SKM-1 treated with dmso at 0.1 percent for 144 hours (cell line): ENCODE data around the gene GLYATL1.

Experiments used
- DNase-seq: peaks from one replicate; lab custom pipeline; 2025; ENCODE audit not compliant: unreplicated experiment; lab: John Stamatoyannopoulos, UW

GLYATL1 gene, protein sequence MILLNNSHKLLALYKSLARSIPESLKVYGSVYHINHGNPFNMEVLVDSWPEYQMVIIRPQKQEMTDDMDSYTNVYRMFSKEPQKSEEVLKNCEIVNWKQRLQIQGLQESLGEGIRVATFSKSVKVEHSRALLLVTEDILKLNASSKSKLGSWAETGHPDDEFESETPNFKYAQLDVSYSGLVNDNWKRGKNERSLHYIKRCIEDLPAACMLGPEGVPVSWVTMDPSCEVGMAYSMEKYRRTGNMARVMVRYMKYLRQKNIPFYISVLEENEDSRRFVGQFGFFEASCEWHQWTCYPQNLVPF

GRCh38 chr11:58939277-58939676 lies at the start of gene GLYATL1:
Gene GLYATL1, plus strand, starts transcription at chr11:58939488. Its CDS starts 7,600 bp downstream, at chr11:58947088.
- DNase-seq, result no peak

GRCh38 chr11:58893899-58894298 lies 45.4 kb upstream of the GLYATL1 start:
- no peak for DNase-seq

DNA sequence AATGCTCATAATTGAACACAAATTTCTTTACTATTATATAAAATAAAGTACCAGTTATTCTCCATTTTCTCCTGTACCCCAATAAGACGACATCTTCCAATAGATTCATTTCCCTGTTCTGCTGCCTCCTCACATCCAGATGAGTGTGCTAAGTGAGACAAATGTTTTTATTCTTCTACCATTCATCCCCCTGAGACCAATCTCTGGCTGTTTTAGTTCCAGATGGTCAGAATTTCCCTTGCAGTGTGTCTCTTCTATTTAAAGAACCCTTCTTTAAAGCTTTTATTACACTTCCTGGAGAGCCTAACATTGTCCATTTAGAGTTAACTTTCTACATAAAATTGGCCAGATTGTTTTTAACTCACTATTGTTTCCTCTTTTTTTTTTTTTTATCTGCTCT lies 41.2 kb upstream of the GLYATL1 start:
- no peak for DNase-seq

DNA sequence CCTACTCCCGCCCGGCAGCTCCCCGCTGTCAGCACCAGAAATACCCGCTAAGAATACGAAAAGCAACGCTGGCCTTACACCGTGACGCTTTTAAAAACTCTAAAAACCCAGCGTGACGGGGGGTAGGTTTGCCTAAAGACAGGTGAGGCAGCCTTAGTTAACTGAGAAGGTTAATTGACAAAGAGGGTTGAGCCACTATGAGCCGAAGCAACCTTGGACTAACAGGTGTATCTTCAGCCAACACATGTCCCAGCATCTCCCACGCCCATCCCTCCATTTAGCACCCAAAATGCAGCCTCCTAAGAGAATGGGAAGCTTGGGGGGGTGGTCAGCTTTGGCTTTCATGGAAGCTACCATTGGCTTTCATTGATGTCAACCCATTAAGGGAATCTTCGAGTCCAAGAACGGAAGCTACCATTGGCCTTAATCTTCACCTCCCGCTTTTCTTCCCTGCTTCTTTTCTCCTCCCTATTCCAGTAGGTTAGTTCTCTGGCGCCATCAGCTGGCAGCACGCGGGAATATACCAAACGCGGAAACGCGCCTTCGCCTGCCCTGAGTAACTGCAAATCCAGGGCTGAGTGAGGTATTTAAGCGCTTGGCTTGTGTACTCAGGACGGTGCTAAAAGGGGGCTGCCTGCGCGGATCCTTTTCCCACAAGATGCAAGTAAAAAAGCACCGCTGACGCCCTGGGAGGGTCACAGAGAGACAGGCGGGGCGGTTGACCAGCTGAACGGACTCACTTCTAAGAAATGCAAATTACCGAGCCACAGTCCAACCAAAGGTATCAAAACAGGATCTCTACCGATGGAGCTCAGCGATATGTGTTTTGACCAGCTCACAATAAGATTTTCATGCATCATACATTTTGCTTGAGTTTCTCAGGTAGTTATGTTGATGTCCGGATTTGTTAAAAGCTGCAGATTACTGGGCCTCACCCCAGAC lies 38.5 kb upstream of the GLYATL1 start:
- peak; percentile 16 for DNase-seq

- DNase-seq, result no peak
Measured at GRCh38 chr11:58902881-58903280, 36.4 kb upstream of the GLYATL1 start.

DNA sequence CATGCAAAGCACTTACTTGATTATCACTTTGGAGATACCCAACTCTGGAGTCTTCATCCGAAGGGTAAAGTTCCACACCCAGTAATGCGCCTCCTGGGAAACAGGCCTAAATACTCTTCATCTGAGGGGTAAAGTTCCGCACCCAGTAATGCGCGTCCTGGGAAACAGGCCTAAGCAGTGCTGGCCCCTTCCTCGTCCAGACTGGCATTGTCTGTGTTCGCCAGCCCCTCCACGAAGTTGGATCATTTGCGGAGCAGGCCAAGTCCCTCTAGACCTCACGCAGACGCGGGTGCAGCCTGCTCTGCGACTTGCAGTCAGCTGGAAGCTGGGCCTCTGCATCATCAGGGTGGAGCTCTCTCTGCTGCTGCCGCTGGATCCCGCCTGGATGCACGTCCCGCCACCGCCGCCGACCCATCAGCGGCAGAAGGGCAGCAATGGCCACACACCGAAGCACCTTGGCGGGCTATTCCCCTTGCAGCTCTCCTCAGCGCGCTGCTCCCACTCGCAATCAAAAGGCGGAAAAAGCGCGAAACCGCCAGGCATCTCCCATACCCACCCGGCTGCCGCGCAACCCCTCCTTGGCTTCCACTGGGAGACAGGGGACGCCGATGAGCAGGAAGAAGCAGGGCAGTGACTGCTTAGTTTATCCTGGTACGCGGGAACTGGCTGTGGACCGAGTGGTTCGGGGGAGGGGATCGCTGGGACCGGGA lies 34.1 kb upstream of the GLYATL1 start:
- no peak for DNase-seq

DNA sequence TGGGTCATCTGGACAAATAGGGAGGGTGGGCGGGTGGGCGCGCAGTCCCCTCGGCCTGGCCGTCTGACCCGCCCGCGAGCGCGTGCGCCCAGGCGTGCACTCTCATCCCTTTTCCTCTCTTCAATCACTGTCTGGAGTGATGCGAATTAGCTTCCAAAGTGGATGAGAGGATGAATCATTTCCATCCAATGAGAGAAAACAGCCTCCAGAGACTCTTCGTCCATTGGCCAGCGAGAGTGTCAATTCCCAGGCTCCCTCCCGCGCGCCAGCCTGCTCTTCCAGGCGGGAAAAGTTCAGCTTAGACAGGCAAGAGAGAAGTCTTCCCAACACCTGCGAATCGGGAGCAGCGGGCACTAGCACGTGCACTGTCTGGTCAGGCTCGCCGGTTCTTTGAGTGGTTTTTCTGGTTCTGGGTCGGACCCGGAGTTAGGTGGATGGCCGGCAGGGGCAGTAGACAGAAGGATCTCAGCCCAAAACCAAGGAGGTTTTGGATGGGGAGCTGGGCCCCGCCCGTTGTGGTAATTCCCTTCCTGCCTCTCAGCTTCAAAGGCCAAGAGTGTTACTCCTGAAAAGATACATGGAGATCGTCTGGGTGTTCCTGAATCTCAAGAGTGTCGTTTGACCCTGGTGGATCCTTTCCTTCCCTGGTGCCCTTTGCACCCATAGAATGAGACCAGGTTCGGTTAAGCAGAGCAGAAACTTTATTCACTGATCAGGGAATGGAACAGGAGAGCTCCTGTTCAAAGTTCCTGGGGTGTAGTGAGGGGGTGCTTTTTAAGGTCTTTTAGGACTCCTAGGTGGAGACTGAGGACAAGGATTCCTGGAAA lies 33.4 kb upstream of the GLYATL1 start:
- DNase-seq, result no peak

DNA sequence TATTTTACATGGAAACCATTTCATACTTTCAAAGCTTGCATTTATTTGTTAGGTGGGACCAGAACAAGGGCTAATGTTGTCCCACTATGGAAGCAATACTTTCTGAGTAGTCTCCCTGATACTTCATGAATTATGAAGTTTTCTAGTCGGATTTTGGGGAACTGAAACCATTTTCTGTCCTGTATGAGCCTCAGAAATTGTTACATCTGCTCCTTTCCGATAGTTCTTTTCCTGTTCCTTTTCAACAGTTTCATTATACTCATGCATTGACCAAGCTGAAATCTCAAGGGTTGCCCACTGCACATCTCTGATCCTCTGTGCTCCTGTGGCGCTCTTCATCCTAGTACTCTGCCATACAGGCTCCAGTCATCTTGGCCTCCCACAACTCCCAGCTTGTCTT lies 31.5 kb upstream of the GLYATL1 start:
- peak; percentile 69 for DNase-seq

GRCh38 chr11:58912124-58912523 lies 27.2 kb upstream of the GLYATL1 start:
- DNase-seq, result no peak

GRCh38 chr11:58913685-58914084 lies 25.6 kb upstream of the GLYATL1 start:
- no peak for DNase-seq

DNA sequence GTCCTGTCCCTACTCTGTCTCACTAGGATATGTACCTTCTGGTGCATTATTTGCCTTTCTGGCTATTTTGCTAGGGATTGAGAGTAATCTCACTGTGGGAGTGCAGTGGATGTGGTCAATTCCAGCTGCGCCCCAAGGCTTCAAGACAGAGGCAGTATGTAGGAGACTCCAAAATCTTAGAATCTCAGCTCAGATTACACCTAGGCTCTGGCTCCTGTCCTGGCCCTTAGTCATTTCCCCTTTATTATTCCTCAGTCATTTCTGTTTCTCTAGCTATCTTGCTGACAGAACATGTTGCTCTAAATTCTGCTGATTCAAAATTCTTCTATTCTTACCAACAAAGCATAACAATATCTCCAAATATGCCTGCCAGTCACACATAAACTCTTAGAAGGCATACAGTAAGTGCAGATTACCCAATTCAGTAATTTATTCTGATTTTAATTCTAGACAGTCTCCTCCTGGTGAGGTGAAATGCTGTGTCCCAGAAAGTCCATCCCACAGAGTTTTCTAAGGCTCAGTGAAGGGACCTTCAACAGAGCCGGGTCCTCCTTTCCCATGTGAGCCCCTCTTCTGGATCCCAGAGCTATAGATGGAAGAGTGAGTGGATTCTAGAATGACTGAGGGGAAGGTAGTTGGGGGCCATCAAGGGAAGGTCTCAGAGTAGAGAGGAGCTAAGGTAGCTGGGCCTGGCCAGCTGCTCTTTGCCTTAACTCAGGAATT lies 24.3 kb upstream of the GLYATL1 start:
- DNase-seq, result no peak

DNA sequence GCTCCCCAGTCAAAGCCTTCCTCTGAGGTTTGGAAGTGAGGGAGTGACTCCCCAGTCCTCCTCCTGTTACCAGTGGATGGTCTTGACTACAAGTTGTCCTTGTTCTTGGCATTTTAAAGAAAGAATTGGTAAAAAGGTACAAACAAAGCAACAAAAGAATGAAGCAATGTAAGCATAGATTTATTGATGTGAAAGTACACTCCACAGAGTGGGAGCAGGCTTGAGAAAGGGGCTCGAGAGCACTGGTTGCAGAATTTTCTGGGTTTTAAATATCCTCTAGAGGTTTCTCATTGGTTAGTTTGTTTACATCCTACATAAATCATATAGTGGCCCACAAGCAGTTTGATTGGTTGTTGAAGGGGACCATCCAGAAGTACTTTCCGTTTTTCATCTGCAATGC lies 22.7 kb upstream of the GLYATL1 start:
- DNase-seq, result no peak

DNA sequence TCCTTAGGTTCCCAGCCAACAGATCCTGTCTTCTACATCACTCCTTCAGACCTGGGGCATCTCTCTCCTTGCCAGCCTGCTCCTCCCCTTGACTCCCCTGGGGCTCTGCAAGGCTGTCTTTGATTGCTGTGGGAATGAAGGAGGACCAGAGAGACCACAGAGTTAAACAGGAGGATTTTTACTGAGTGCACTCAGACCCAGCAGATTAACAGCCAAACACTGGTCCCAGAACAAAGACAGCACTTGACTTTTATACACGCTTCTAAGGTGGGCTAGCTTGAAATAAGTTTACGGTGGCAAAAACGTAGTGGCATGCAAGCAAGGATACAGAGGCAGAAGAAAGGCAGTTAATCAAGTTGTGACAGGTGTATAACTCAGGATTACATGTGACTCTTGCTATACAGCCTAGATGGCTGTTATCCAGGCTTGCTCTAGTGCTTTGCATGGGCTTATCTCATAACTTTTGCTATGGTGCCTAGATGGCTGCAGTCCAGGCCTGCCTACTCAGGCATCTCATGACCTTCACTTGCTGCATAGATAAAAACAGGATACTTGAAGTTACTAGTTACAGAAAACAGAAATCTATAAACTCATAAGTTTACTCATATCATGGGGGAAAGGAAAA lies 22.0 kb upstream of the GLYATL1 start:
- DNase-seq, result no peak

DNA sequence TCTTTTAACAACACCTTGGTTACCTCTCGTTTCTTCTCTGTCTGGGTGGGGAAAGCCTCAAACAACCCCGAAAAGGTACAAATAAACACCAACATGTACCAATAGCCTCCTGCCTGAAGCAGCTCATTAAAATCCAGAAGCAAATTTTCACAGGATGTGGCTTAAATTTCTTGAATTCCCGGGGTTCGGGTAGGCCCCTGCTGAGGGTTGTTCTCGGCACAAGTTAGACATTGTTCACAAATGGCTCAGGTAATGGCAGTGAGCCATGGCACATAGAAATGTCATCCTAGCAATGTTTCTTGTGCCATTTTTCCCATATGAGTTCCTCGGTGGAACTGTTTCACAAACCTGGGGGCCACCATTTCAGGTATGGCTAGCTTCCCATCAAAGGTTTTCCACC lies 19.7 kb upstream of the GLYATL1 start:
- no peak for DNase-seq

DNA sequence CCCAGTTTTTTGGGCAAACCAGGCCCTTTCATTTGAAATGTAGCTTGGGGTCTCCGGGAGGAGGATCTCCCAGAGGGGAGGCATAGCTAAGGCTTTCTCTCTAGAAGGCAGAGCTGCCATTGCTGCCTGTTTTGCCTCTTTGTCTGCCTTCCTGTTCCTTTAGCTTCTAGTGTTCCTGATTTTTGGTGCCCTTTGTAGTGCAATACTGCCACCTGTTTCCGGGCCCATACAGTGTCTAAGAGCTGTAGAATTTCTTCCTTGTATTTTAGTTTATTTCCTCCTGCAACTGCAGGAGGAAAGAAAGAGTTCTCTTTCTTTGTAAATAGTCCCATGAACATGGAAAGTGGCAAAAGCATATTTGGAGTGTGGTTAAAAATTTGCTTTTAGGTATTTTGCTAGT lies 19.3 kb upstream of the GLYATL1 start:
- DNase-seq, result no peak

- no peak for DNase-seq
Measured at GRCh38 chr11:58921778-58922390, 17.4 kb upstream of the GLYATL1 start.

DNA sequence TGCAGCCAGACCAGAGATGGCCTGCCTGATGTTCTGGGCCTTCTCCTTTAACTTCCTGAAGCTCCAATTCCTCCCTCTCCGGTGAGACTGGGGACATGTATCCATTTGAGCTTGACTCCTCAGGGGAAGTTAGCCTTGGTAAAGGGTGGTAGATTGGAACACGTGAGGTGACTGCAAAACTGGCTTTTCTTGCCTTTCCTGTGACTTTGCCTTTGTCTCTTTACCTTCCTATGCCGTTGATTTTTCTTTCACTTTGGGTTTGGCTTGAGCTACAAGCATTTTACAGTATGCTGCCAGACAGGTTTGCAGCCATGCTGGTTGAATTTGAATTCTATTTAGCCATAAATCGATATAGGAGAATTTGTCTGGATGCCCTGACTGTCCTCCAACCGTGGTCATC lies 16.8 kb upstream of the GLYATL1 start:
- DNase-seq, result no peak

DNA sequence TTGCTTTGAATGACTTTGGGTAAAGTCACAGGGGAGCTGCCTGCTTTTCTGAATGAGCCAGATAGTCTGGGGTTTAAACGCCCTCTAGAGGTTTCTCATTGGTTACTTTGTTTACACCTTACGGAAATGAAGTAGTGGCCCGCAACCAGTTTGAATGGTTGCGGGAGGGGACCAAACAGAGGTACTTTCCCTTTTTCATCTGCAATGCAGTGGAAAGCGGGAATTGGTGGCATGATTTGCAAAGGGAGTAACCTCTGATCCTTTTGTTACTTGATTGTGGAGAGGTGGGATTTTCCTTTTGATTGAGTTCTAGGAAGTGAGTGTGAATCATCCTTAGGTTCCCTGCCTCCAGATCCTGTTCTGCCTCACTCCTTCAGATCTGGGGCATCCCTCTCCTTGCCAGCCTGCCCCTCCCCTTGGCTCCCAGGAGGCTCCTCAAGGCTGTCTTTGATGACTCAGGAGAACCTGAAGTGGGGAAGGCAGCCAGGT lies 15.9 kb upstream of the GLYATL1 start:
- no peak for DNase-seq

DNA sequence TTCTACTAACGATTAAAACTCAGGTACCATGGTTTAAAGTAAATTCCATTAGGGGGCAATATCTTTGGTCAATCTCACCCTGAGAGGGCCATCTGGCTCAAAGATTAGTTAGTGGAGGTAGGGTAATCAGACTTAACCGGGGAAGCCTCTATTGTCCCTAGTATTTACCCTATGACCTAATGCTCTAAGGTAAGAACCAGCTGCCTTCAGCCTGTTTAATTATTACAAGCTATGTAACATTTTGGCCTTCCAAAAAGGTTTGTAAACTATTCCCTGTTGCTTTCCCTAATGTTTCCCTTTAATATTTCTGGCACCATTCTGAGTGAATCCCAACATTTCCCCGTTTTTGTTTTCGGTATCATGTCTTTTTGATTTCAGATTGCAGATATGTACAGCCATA lies 15.1 kb upstream of the GLYATL1 start:
- DNase-seq, result no peak
